GM13976 (cell line): ENCODE measurements around the gene TGFB2.

Experiments
- DNase-seq: peaks from one replicate; pipeline ENCODE4 v3.0.0; 2012; ENCODE audit warnings: low spot score
- in situ Hi-C: fragments of 300-500 bp; cut with MboI; formaldehyde crosslinking; loops from one replicate; pipeline ENCODE4 v1.12.0; 2022; ENCODE audit warnings: low sequenced_read_pairs, mixed read lengths, inconsistent platforms; ENCODE audit not compliant: unreplicated experiment
- TF ChIP-seq, protein P1 (sequence below): IDR thresholded peaks from 2 replicates; pipeline ENCODE4 v1.5.1; 2012; ENCODE audit warnings: borderline replicate concordance, mild to moderate bottlenecking; ENCODE audit not compliant: insufficient read depth; ENCODE audit errors: extremely low read depth, missing control alignments, control extremely low read depth

TGFB2 gene

DNA sequence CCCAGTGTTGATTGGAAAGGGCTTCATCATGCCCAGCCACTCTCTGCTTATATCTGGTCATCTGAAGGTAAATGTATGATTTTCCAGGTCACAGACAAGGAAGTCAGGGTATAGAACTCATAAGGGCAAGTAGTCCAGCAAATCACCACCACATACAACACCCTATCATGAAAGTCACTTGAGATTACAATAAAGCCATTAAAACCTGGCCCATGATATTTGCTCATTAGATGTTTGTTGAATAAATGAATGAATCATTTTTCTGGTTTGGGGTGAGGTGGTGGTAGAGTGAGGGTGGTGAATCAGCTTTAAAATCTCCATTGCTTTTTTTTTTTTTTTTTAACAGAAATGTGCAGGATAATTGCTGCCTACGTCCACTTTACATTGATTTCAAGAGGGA, 91.9 kb downstream of the TGFB2 start:
- in situ Hi-C loops, result no loop called here
- TF ChIP-seq, protein P1, sequence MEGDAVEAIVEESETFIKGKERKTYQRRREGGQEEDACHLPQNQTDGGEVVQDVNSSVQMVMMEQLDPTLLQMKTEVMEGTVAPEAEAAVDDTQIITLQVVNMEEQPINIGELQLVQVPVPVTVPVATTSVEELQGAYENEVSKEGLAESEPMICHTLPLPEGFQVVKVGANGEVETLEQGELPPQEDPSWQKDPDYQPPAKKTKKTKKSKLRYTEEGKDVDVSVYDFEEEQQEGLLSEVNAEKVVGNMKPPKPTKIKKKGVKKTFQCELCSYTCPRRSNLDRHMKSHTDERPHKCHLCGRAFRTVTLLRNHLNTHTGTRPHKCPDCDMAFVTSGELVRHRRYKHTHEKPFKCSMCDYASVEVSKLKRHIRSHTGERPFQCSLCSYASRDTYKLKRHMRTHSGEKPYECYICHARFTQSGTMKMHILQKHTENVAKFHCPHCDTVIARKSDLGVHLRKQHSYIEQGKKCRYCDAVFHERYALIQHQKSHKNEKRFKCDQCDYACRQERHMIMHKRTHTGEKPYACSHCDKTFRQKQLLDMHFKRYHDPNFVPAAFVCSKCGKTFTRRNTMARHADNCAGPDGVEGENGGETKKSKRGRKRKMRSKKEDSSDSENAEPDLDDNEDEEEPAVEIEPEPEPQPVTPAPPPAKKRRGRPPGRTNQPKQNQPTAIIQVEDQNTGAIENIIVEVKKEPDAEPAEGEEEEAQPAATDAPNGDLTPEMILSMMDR, result no peak
- no peak for DNase-seq

DNA sequence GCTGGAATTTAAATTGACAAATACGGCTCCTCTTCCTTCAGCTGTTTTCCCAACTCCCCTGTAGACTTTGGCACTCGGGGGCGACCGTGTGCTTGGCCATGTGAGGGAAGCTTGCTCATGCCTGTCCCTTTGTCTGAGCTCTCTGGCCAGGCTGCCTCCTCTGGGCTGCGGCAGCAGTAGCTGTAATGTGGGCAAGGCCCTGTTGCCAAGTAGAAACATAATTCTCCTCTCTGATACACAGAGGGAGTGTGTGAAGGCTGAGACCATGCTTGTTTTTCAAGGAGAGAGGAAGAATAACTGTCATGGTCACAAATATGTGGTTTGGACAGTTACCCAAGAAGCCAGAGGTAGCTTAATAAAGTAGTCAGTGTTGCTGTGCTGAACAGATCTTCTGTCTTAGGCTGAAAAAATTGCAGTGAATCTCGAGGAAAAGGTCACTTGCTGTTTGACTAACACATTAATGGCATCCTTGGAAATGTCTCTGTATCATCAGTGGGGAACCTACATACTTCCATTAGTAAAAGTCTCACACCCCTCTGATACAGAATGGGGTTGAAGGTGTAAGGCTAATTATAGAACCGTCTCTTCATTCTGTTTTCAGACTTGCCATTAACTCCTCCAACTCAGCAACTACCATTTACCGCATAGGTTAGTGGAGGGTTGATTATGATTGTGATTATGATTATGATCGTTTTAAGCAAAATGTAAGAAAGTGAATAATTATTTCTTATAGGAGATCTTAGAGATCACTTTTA, 94.6 kb downstream of the TGFB2 start:
- in situ Hi-C loops, result no loop called here

DNA sequence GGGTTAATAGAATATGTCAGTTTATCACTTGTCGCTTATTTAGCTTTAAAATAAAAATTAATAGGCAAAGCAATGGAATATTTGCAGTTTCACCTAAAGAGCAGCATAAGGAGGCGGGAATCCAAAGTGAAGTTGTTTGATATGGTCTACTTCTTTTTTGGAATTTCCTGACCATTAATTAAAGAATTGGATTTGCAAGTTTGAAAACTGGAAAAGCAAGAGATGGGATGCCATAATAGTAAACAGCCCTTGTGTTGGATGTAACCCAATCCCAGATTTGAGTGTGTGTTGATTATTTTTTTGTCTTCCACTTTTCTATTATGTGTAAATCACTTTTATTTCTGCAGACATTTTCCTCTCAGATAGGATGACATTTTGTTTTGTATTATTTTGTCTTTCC, 98.1 kb downstream of the TGFB2 start:
- in situ Hi-C loops, result no loop called here

More for the DNA sequence above, 94.6 kb downstream of the TGFB2 start:
- TF ChIP-seq, protein P1, result no peak
- DNase-seq, result no peak

DNA sequence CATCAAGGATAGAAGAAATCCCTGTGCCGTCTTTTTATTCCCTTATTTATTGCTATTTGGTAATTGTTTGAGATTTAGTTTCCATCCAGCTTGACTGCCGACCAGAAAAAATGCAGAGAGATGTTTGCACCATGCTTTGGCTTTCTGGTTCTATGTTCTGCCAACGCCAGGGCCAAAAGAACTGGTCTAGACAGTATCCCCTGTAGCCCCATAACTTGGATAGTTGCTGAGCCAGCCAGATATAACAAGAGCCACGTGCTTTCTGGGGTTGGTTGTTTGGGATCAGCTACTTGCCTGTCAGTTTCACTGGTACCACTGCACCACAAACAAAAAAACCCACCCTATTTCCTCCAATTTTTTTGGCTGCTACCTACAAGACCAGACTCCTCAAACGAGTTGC, 99.0 kb downstream of the TGFB2 start:
- in situ Hi-C loops, result no loop called here
- DNase-seq, result no peak
- TF ChIP-seq, protein P1, result no peak

More for the DNA sequence above, 98.1 kb downstream of the TGFB2 start:
- TF ChIP-seq, protein P1, result no peak
- DNase-seq, result no peak

DNA sequence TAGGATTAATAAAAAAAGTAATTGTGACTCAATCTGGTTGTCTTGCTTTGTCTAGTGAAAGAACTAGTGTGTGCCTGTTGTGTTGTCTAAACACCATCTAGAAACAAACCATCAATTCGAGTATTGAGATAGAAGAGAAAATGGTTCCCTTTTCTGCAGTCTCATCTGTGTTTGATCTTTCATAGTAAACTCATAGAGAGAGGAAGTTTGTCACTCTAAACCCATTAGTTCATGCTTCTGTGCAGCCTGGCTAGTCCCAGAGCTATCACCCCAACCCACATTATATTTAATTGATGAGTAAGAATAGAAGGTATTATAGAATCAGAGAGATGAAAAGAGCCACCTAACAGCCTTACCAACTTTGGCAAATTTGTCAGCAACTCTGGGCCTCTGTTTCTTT, 99.5 kb downstream of the TGFB2 start:
- in situ Hi-C loops, result no loop called here
- no peak for DNase-seq
- TF ChIP-seq, protein P1, result no peak

DNA sequence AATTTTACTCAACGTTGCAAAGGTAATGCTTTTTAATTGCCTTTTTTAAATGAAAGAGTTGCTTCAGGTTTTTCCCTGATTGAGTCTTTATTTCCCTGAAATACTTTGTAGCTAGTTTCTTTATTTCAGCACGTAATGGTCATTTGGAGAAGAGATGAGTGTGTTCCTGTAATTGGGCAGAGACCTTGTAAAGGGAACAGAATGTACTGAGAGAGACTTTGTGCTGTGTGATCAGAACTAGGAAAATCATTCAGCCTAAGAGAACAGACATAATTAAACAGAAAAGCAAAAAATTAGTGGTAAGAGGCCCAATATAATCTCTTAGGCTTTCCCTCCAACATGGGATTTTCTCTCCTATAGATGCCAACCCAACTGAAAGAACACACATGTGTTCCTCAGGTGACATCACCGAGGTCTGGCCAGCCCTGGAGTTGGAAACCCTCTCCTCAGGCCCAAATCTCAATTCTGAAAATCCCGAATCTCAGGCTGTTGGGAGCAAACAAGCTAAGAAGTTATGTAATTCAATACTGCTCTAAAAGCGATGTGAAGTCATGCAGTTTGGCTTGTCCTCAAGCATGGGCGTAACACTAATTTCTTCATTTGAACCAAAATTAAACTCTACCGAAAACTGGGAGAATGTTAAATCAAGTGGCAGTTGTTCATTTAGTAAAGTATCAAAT, 102.0 kb downstream of the TGFB2 start:
- in situ Hi-C loops, result no loop called here

More for the DNA sequence above, 102.0 kb downstream of the TGFB2 start:
- TF ChIP-seq, protein P1, result no peak
- no peak for DNase-seq
